K562 (cell line): ENCODE measurements around the gene CYP2C8. TPM values are rescaled to one million over a fixed set of nuclear protein-coding genes. Genes with fewer than 3 reads are reported as not detected.
A peak's percentile ranks its signal among the peaks of the same experiment; 100 is the strongest.

ENCODE experiments used
- ATAC-seq: fragments of 200-7000 bp; cut with Tn5 transposase; 3 replicates; pipeline ENCODE4 v1.9.1; 2020; ENCODE audit warnings: moderate library complexity
- BruUV-seq: library from RNA; stranded (reverse); fragments of 400-500 nt; replicated peaks from 2 replicates; lab custom pipeline; 2021; lab: Mats Ljungman, UMichigan
- CTCF ChIA-PET: fragments of 300-600 bp; formaldehyde crosslinking; extraction: SDS; loops from one replicate; lab custom pipeline; 2021; ENCODE audit warnings: low intra/inter-chr PET ratio; lab: Yijun Ruan, JAX
- POLR2A ChIA-PET: fragments of 300-600, 350-650 bp; sonication (Branson Sonifier 250); formaldehyde crosslinking; extraction: SDS; loops from one replicate; lab custom pipeline; 2021; ENCODE audit warnings: antibody characterized with exemption, inconsistent platforms; lab: Yijun Ruan, JAX
- DNase-seq, 4 experiments: peaks; one replicate each; pipeline versions ENCODE4 v3.0.0 to v3.0.0-alpha.2; 2011 to 2018; ENCODE audit warnings: low spot score in 3 of 4, mixed read lengths in 3 of 4; ENCODE audit errors: extremely low read depth in 1 of 4
- FAIRE-seq: peaks from 2 replicates; lab custom pipeline; 2011; peaks lifted over from hg19 to GRCh38; lab: Jason Lieb, UNC
- H2AFZ ChIP-seq: 2 replicates; pipeline ENCODE4 v1.6.0; 2011; ENCODE audit warnings: low read depth, low read length, control low read depth, inconsistent platforms
- H3K27ac ChIP-seq: fragments of 200-600 bp; 3 replicates; pipeline ENCODE4 v1.8.0; 2011; ENCODE audit warnings: low read depth, mild to moderate bottlenecking, control low read depth, inconsistent platforms, low read length, moderate library complexity, mixed read lengths; ENCODE audit errors: extremely low read depth
- H3K27me3 ChIP-seq, 2 experiments: fragments of 300-600 bp in 1 of 2; 2 replicates in 1 of 2; 3 replicates in 1 of 2; pipeline versions ENCODE4 v1.6.0 to v1.8.0; 2011; ENCODE audit warnings: inconsistent platforms in 2 of 2, low read length in 2 of 2, mild to moderate bottlenecking in 1 of 2, mixed read lengths in 1 of 2, moderate library complexity in 1 of 2; ENCODE audit not compliant: control insufficient read depth in 2 of 2, insufficient read depth in 2 of 2
- H3K36me3 ChIP-seq: fragments of 300-600 bp; 3 replicates; pipeline ENCODE4 v1.8.0; 2011; ENCODE audit warnings: mild to moderate bottlenecking, low read length, inconsistent platforms; ENCODE audit not compliant: control insufficient read depth, insufficient read depth
- H3K4me1 ChIP-seq, 2 experiments: fragments of 200-600 bp in 1 of 2; replicated peaks in 1 of 2; 2 replicates in 1 of 2; 3 replicates in 1 of 2; pipeline versions ENCODE4 v1.5.1 to v1.8.0; 2011; ENCODE audit warnings: inconsistent platforms in 2 of 2, low read length in 2 of 2, mild to moderate bottlenecking in 1 of 2, mixed read lengths in 1 of 2, moderate library complexity in 1 of 2; ENCODE audit not compliant: control insufficient read depth in 2 of 2, insufficient read depth in 2 of 2
- H3K4me2 ChIP-seq: 2 replicates; pipeline ENCODE4 v1.6.1; 2011; ENCODE audit warnings: low read length, control low read depth, inconsistent platforms, mixed read lengths; ENCODE audit not compliant: insufficient read depth
- H3K4me3 ChIP-seq: fragments of 200-600 bp; sonication (generic), shearing (Covaris generic); 2 replicates; pipeline ENCODE4 v1.5.1; 2016; ENCODE audit warnings: control low read depth, inconsistent platforms
- H3K79me2 ChIP-seq: fragments of 200-600 bp; 3 replicates; pipeline ENCODE4 v1.8.0; 2011; ENCODE audit warnings: low read length, inconsistent platforms; ENCODE audit not compliant: control insufficient read depth, insufficient read depth
- H3K9ac ChIP-seq, 2 experiments: 2 replicates each; pipeline versions ENCODE4 v1.6.0 to v1.6.1; 2011; ENCODE audit warnings: low read depth in 2 of 2, low read length in 2 of 2, control low read depth in 1 of 2, inconsistent platforms in 1 of 2, mild to moderate bottlenecking in 1 of 2, mixed read lengths in 1 of 2; ENCODE audit not compliant: insufficient read depth in 1 of 2
- H3K9me1 ChIP-seq: one replicate; pipeline ENCODE4 v1.6.0; 2011; ENCODE audit warnings: inconsistent platforms, mild to moderate bottlenecking, low read length, moderate library complexity; ENCODE audit not compliant: control insufficient read depth, insufficient read depth
- H3K9me3 ChIP-seq: replicated peaks from 2 replicates; pipeline ENCODE4 v1.5.1; 2011; ENCODE audit warnings: low read depth, low read length, inconsistent platforms; ENCODE audit not compliant: control insufficient read depth, insufficient read depth
- H4K20me1 ChIP-seq: replicated peaks from 2 replicates; pipeline ENCODE4 v1.6.1; 2011; ENCODE audit warnings: low read length, inconsistent platforms, mixed read lengths; ENCODE audit not compliant: control insufficient read depth, insufficient read depth
- ARID3A ChIP-seq: IDR thresholded peaks from 2 replicates; pipeline ENCODE4 v1.6.1; 2012; ENCODE audit warnings: low read depth, low read length, improper control_type of control experiment, borderline replicate concordance
- ARNT ChIP-seq, 2 experiments: fragments of 450-650 bp; IDR thresholded peaks; 2 replicates each; pipeline ENCODE4 v1.6.1; 2016; ENCODE audit warnings: mild to moderate bottlenecking in 1 of 2
- C11orf30 ChIP-seq: fragments of 450-650 bp; IDR thresholded peaks from 2 replicates; pipeline ENCODE4 v1.6.1; 2016; ENCODE audit warnings: low read depth, mild to moderate bottlenecking
- CREM ChIP-seq: IDR thresholded peaks from 2 replicates; pipeline ENCODE4 v1.6.1; 2014; ENCODE audit warnings: antibody characterized with exemption, low read depth
- HOMEZ ChIP-seq: fragments of 250-450 bp; sonication (Bioruptor Pico); IDR thresholded peaks from 2 replicates; pipeline ENCODE4 v1.4.0; 2020; ENCODE audit warnings: mild to moderate bottlenecking, moderate library complexity
- LCOR ChIP-seq: sonication (generic); formaldehyde crosslinking; IDR thresholded peaks from 2 replicates; pipeline ENCODE4 v1.8.0; 2022; ENCODE audit warnings: mild to moderate bottlenecking, missing genetic modification reagents
- MAFF ChIP-seq: IDR thresholded peaks from 2 replicates; pipeline ENCODE4 v1.6.1; 2012; ENCODE audit warnings: low read length, improper control_type of control experiment
- MAFG ChIP-seq: fragments of 450-650 bp; conservative IDR thresholded peaks from 2 replicates; pipeline ENCODE4 v1.6.1; 2016; ENCODE audit warnings: missing genetic modification characterization, missing compliant biosample characterization
- MAFK ChIP-seq: IDR thresholded peaks from 2 replicates; pipeline ENCODE4 v1.6.1; 2011; ENCODE audit warnings: low read length, improper control_type of control experiment
- MEF2A ChIP-seq: IDR thresholded peaks from 2 replicates; pipeline ENCODE4 v1.6.1; 2011; ENCODE audit warnings: low read depth, mild to moderate bottlenecking, low read length, moderate library complexity; ENCODE audit not compliant: control insufficient read depth
- NR2C1 ChIP-seq, 2 experiments: fragments of 450-650 bp; IDR thresholded peaks; 2 replicates each; pipeline ENCODE4 v1.6.1; 2017; ENCODE audit warnings: mild to moderate bottlenecking in 2 of 2, antibody characterized with exemption in 1 of 2, inconsistent platforms in 1 of 2, missing compliant biosample characterization in 1 of 2, missing genetic modification characterization in 1 of 2
- NR3C1 ChIP-seq: sonication (generic); formaldehyde crosslinking; IDR thresholded peaks from 2 replicates; pipeline ENCODE4 v1.8.1; 2022; ENCODE audit warnings: missing genetic modification reagents
- PHF8 ChIP-seq: fragments of 200-600 bp; sonication (generic); IDR thresholded peaks from 2 replicates; pipeline ENCODE4 v1.6.1; 2012; ENCODE audit warnings: mixed run types, mild to moderate bottlenecking, inconsistent platforms, low read length, moderate library complexity, borderline replicate concordance
- PRPF4 ChIP-seq: fragments of 200-400 bp; formaldehyde crosslinking; IDR thresholded peaks from one replicate; pipeline ENCODE4 v1.6.1; 2017; ENCODE audit warnings: low read length, low read depth, mild to moderate bottlenecking; ENCODE audit not compliant: insufficient read depth, poor library complexity, severe bottlenecking
- RUNX1 ChIP-seq: sonication (generic); IDR thresholded peaks from 2 replicates; pipeline ENCODE4 v1.6.1; 2016; ENCODE audit warnings: antibody characterized with exemption, low read depth
- TBL1XR1 ChIP-seq, 2 experiments: IDR thresholded peaks; 2 replicates each; pipeline ENCODE4 v1.6.1; 2012; ENCODE audit warnings: improper control_type of control experiment in 2 of 2, low read length in 2 of 2, mild to moderate bottlenecking in 1 of 2
- ZNF224 ChIP-seq: sonication (generic); formaldehyde crosslinking; IDR thresholded peaks from 2 replicates; pipeline ENCODE4 v1.8.0; 2022; ENCODE audit warnings: mild to moderate bottlenecking, missing genetic modification reagents
- ZNF316 ChIP-seq: fragments of 450-650 bp; IDR thresholded peaks from 2 replicates; pipeline ENCODE4 v1.6.1; 2016
- ZNF740 ChIP-seq, 3 experiments: fragments of 200-800 bp in 1 of 3; sonication (Bioruptor generic) in 1 of 3; sonication (generic) in 1 of 3; formaldehyde crosslinking in 1 of 3; IDR thresholded peaks; 2 replicates each; pipeline versions ENCODE4 v1.6.1 to v1.8.0; 2016 to 2022; ENCODE audit warnings: mild to moderate bottlenecking in 2 of 3, missing compliant biosample characterization in 2 of 3, missing genetic modification characterization in 2 of 3, missing genetic modification reagents in 1 of 3
- in situ Hi-C: fragments of 300-500 bp; cut with MboI; formaldehyde crosslinking; loops from 4 replicates; pipeline ENCODE4 v1.15.0; 2018; ENCODE audit warnings: inconsistent platforms, mixed read lengths
- intact Hi-C: fragments of 100-400 bp; cut with micrococcal nuclease; formaldehyde crosslinking; loops from 2 replicates; pipeline ENCODE4 v1.14.2; 2022
- polyA plus RNA-seq, 8 experiments: library from polyadenylated mRNA; depleted of rRNA in 4 of 8; stranded (reverse) in 5 of 8; unstranded in 3 of 8; fragments of >200 nt; fragmentation: Nextera tagmentation in 2 of 8; fragmentation: Illumina TruSeq in 1 of 8; extraction: Ambion mirVana in 2 of 8; extraction: Trizol in 1 of 8; gene quantifications; 2 replicates each; pipeline versions ENCODE4 v1.2.1 to v1.2.3, GENCODE V29; 2011 to 2014; ENCODE audit warnings: inconsistent platforms in 1 of 8, missing spikeins in 1 of 8
- total RNA-seq, 7 experiments: library from RNA; depleted of rRNA in 6 of 7; stranded (reverse); fragments of >200 nt in 6 of 7; fragmentation: Illumina TruSeq in 2 of 7; extraction: Trizol in 2 of 7; gene quantifications; 2 replicates each; pipeline versions ENCODE4 v1.2.1 to v1.2.3, GENCODE V29; 2011 to 2021; ENCODE audit warnings: low replicate concordance in 1 of 7

Gene CYP2C8
- total and polyA plus RNA-seq, 9 of the 15 experiments (the other 6 are each of a cell fraction or from before 2014, with no cell fraction given), result 0.06 to 0.16 (median 0.10) TPM; not detected in 5

GRCh38 chr10:94989192-94989591 is 80.1 kb downstream of the CYP2C8 start:
- Histone ChIP-seq H3K36me3 (no peaks in the 10 kb centered on the region), H2AFZ (no peak overlapping the region), H3K27me3 (no peaks in the 10 kb centered on the region), H3K4me3 (no peak overlapping the region), H3K9me3 (no peaks in the 10 kb centered on the region), H3K4me1 (no peaks in the 10 kb centered on the region), H3K27ac (no peak overlapping the region), H3K4me2 (no peak overlapping the region), H3K79me2 (no peaks in the 10 kb centered on the region), H4K20me1 (no peaks in the 10 kb centered on the region), H3K9ac (no peak overlapping the region)
- CTCF ChIA-PET, result no interaction called here
- FAIRE-seq, result no peak
- intact Hi-C loops, result no loop called here
- ATAC-seq, result no peak
- BruUV-seq, result no TSS peak
- POLR2A ChIA-PET, result no interaction called here
- TF ChIP-seq MAFF (peak; percentile 43; the same call in 1 of the 2 replicates), RUNX1 (no peak), PHF8 (no peak), MAFK (peak; percentile 55; the same call in 1 of the 2 replicates), ZNF740 (CRISPR knock-in tag; IDR thresholded peaks at IDR 0.05) (no peak), ZNF740 (tag; IDR thresholded peaks at IDR 0.05) (no peak), C11orf30 (peak; percentile 48; the same call in 1 of the 2 replicates), ZNF316 (peak; percentile 70), ZNF224 (CRISPR knock-in tag) (no peak), PRPF4 (no peak), TBL1XR1 (IDR thresholded peaks at IDR 0.05; ENCODE audit: low read length in 2 of 2) (no peak), MAFG (tag) (peak; percentile 33), ARID3A (no peak), NR3C1 (CRISPR knock-in tag) (no peak), ARNT (IDR thresholded peaks at IDR 0.05) (no peak), LCOR (no peak), MEF2A (no peak), CREM (no peak), HOMEZ (no peak), NR2C1 (IDR thresholded peaks at IDR 0.05) (no peak), NR2C1 (tag; IDR thresholded peaks at IDR 0.05) (no peak)
- TF ChIP-seq, all 486 proteins: peak for 5
- no peak for DNase-seq
- in situ Hi-C loops, result no loop called here
- no peaks in the 10 kb centered on the region for H3K9me1 ChIP-seq
